LNCaP clone FGC (cell line): ENCODE data around the gene AKAP7.

Experiments used
- DNase-seq: peaks from one replicate; pipeline ENCODE4 v3.0.0-alpha.2; 2011; ENCODE audit warnings: low read depth
- H3K4me3 ChIP-seq: 2 replicates; pipeline ENCODE4 v1.5.1; 2011; ENCODE audit warnings: mild to moderate bottlenecking, low read depth, low read length, control low read depth
- TF ChIP-seq, protein P1 (sequence below): IDR thresholded peaks from 2 replicates; pipeline ENCODE4 v1.5.1; 2012; ENCODE audit warnings: mild to moderate bottlenecking; ENCODE audit not compliant: control insufficient read depth, insufficient read depth; ENCODE audit errors: extremely low read depth

Gene AKAP7

DNA sequence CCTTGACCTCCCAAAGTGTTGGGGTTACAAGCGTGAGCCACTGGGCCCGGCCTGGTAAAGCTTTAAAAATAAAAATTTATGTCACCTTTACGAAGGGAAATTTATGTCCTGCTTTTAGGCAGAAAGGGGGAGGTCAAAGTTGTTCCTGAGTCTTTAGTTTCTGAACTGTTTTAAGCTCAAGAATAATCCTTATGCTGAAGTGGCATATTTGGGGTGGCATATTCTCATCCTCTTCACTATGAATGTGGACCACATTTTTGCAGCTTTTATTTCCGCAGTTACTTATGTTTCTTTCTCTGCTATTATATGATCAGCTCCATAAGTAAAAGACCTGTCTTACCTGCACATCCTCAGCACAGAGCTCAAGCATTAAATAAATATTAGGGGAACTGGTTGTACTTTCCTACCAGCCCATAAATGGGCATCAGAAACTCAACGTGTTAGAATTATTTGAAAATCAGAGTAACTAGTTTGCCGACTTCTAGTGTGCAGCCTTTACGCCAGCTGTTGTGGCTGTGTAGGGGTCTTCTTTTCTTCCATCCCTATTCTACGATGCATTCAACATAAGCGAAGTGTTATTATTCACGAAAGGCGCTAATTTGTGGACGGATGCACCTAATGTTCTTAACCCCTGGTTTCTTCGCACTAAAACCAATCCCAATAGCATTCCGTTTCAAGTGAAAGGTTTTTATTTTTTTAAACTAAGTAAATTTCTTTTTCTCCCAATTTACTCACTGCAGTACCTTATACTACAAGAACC, 867 bp upstream of the AKAP7 start:
- peak overlapping the region; percentile 49 for H3K4me3 ChIP-seq
- DNase-seq = peak; percentile 87
- TF ChIP-seq, protein P1, sequence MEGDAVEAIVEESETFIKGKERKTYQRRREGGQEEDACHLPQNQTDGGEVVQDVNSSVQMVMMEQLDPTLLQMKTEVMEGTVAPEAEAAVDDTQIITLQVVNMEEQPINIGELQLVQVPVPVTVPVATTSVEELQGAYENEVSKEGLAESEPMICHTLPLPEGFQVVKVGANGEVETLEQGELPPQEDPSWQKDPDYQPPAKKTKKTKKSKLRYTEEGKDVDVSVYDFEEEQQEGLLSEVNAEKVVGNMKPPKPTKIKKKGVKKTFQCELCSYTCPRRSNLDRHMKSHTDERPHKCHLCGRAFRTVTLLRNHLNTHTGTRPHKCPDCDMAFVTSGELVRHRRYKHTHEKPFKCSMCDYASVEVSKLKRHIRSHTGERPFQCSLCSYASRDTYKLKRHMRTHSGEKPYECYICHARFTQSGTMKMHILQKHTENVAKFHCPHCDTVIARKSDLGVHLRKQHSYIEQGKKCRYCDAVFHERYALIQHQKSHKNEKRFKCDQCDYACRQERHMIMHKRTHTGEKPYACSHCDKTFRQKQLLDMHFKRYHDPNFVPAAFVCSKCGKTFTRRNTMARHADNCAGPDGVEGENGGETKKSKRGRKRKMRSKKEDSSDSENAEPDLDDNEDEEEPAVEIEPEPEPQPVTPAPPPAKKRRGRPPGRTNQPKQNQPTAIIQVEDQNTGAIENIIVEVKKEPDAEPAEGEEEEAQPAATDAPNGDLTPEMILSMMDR = no peak

DNA sequence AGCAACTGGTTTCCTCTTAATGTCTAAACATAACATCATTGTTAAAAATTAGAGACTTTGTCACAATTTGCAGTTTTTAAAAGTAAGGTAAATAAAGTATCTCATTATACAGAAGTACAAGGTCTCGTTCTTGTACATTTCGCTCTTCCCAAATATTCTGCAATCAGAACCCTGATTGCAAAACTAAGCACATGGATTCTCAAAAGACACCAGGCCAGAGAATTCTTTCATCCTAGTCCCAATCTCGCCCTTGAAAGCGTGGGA, 355 bp upstream of the AKAP7 start:
- DNase-seq = no peak
- H3K4me3 ChIP-seq = peak overlapping the region; percentile 49
- TF ChIP-seq, protein P1 = no peak

DNA sequence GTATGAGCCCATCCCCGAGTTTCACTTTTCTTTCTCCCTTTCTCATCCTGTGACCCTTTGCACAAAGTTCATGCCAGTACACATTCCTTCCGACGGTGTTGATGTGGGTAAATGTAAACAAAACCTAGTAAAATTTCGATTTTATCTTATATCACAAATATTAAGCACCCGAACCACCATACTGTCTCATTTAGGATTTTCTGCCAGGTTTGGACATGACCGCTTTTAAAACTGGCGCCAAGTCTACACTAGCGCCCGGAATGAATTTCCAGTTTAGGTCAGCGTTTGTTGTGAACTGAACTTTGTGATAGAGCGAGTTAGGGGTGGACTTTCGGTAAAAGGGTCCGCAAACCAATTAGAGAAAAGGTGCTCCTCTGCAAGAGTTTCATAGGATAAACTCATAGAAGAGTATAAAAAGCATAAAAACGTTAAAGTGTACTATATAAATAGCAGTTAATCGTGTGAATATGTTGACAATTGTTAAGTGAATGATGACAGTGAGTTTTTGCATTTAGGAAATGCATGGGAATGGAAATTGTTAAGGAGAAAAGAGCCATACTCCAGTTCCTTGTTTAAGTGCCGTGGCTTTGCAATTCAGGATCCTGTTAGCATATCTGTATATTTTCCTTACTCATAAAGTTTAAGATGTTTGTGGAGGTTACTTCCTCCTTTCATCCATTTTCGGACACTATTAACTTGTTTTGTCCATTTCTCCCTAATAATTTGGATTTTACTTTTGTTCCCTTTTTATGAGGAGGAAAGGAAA, 937 bp downstream of the AKAP7 start:
- no peak for DNase-seq
- TF ChIP-seq, protein P1 = no peak
- peak overlapping the region; percentile 70 for H3K4me3 ChIP-seq

DNA sequence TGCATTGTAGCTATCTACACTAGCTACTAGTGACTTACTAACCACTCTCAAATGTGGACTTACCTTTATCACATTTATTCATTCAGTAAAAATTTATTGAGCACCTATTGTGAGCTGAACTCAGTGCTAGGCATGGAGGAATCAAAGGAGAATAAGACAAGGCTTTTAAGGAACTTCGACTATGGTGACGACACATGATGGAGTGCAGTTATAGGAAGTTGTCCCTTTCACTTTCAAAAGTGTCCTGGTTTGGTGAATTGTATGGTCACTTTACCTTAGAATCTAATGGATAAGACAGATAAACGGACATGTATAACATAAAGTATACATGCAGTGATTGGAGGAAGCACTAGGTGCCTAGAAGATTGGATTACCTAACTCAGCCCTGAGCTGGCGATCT, 4.3 kb downstream of the AKAP7 start:
- DNase-seq = no peak
- TF ChIP-seq, protein P1 = no peak
- H3K4me3 ChIP-seq = no peak overlapping the region

DNA sequence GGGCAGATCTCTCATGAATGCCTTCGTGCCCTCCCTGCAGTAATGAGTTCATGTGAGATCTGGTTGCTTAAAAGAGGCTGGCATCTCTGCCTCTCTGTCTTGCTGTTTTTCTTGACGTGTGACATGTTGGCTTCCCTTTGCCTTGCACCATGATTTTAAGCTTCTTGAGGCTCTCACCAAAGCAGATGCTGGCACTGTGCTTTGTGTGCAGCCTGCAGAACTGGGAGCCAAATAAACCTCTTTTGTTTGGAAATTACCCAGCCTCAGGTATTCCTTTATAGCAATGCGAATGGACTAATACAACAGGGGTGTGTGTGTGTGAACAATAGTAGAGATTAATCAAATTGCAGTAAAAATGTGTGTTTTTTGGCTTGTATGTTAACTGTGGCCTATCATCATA, 8.1 kb downstream of the AKAP7 start:
- no peak for DNase-seq
- TF ChIP-seq, protein P1 = no peak
- no peak overlapping the region for H3K4me3 ChIP-seq

DNA sequence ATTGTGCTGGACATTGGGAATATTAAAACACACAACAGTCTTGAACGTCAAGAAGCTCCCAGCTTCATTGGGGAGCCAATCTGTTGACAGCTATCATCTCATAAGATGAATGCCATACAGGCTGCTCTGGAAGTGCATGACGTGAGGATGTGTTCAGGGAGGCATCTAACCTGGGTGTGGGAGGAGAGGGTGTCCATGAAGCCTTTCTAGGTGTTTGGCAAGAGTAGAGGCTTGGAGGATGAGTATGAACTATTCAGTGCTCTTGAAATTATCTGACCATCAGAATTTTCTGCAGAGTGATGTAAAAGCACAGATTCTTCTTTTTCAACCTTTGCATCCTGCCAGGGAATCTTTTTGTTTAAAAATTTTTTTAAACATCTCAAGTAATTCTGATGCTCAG, 11.6 kb downstream of the AKAP7 start:
- TF ChIP-seq, protein P1 = no peak
- no peak overlapping the region for H3K4me3 ChIP-seq
- DNase-seq = no peak
